SHP77 treated with DMSO at 0.1 percent for 48 hours (cell line): ENCODE data around the gene RASAL3.
A peak's percentile ranks its signal among the peaks of the same experiment; 100 is the strongest.

Source experiments
- DNase-seq: peaks from one replicate; lab custom pipeline; 2025; lab: John Stamatoyannopoulos, UW

Gene RASAL3

DNA sequence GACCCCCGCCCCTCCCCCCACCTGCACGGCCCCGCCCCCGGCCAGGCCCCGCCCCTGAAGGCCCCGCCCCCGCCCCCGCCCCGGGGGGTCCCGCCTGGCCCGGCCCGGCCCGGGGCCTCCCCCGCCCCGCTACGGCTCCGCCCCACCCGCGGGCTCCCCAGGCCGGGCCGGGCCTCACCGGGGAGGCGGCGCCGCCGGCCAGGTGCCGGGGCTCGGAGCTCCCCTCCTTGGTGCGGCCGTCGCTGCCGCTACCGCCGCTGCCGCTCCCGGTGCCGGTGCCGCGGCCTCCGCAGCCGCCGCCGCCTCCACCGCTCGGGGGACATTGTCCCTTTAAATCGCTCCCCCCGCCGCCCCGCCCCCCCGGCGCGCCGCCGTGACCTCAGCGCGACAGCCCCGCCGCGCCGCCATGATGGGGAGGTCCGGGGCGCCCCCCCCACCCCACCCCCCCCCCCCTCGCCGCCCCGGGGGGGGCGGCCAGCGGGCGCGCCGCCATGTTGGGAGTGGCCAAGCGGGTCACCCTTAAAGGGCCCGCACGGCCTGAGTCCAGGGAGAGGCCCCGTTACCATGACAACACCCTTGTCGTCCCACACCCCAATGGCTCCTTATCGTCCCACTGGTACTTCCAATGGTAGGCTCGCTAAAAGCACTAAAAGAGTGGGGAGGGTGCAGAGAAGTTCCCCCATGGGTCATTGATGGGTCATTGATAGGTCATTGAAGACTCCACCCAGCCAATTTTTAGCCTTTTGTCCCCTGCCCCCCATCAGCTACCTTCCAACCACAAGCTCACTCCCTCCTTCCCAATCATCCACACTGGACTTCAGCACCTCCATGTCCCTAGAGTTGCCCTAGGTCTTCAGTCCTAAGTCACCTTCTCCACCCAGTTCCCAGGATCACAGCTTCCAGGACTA is 14.5 kb downstream of the RASAL3 start, which contains the start of gene WIZ:
Gene WIZ, minus strand, starts transcription at position 337 of the 908 bp plus-strand sequence. CDS start 1,649 bp downstream, outside the sequence.
- peak; percentile 31 for DNase-seq

DNA sequence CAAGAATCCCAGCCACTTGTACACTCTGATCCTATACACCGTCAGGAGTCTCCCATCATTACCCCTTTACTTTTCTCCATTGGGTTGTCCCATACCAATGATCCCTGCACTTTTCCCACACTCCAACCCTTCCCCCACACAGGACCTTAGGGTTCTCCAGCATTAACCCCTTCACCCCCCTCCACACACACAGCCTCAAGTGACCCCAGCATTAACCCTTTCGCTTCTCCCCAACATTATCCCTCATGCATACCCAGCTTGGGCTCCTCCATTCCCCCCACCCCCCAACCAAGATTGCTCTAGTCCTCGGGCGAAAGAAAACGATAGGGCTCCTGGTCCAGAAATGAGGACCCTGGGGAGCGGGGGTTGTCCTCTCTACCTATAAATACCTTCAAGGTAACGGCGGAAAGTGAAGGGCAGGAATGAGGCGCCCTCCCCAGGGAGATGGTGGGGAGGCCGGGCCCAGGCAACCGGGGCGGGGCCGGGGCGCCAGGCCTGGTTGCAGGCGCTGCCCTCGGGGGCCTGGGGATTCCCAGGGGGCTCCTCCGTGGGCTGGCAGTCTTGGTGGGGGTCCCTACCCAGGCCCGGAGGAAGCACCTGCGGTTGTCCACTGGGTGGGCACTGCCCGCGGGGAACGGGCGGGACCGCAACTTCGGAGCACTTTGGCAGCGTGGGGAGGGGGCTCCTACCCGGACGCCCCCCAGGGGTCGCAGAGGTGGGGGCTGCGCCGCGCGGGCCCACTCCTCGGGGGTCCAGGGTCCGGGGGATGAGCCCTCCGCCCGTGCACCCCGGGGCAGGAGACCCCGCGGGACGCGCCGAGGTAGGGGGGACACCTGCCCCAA is 15.3 kb downstream of the RASAL3 start:
- DNase-seq, result no peak

DNA sequence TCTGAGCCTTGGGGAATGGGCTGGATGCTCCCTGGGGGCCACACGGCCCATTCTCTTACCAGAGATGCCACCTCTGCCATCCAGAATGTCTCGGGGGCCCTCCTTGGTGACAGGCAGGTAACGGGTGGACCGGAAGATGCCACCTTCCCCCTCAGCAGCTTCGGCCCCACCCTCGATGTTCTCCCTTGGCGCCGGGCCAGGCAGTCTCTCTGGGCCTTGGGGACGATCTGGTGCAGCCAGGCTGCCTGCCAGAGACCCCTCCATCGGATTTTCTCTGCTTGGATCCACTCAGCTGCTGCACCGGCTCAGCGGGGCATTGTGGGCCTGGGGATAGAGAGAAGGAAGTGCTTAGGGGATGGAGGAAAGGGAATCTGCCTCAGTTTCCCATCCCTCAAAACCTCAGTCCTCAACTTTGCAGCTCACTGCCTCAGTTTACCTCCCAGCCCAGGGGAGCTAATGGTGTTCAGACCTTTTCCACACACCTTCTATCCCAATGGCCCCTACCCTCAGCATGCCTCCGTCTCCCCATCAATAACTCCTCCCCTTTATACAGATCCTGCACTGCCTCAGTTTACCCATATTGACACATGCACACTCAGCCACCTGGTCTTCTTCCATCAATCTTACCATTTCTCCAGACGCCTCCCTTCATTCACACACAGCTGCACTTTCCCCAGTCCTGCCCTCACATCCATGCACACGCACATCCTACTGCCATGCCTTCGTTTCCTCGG is 16.1 kb downstream of the RASAL3 start:
- DNase-seq, result no peak

DNA sequence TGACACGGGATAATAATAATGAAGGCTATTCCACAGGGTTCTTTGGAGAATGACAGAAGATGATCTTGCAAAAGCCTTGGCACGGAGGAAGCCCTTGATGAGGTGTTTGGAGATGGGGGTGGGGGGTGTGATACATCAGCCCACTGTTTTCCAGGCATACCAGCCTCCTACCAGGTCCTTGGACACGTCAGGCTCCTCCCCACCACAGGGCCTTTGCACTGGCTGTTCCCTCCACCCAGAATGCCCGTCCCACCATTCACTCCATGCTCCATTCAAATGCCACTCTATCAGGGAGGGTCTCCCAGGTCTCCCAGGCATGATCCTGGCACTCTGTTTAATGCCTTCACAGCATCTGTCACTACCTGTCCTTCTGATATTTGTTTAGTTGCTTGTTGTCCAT is 17.3 kb downstream of the RASAL3 start:
- no peak for DNase-seq

DNA sequence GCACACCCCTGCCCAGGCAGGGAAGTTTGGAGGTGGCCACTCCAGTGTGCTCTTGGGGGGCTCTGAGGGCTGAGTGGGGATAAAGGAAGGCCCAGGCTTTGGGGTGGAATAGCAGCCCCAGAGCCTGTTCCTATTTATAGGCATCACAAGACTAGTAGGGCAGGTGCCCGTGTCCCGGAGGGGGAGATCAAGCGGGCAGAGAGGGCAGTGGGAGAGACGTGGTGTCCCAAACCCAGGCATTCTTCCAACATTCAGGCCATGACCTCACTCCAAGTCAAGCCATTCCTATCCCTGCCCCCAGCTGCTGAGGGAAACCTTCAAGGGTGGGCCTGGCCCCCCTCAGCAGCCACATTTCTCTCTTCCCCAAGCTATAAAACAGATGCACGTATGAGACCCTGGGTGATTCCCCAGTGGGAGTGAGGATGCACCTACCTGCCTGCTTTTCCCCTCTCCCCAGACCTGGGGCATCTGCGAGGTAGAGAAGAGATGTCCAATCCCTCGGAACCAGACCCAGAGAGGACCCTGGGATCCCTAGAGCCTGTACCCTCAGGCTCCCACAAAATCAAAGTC is 18.5 kb downstream of the RASAL3 start:
- no peak for DNase-seq

DNA sequence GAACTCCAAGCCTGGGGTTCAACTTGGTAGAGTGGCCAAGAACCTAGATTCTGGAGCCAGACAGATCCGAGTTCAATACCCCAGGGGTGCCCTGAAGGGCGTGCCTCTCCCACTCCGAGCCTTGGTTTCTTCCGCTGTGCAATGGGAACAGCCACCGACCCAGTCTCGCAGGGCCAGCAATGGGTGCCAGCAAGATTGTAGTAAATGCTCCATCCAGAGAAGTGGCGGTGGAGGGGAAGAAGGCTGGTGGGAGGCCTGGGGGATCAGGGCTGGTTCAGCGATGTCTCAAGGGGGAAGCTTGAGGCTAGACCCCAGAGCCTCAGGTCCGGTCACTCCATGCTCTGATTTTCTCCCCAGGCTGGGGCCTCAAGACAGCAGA is 19.1 kb downstream of the RASAL3 start:
- DNase-seq, result no peak

DNA sequence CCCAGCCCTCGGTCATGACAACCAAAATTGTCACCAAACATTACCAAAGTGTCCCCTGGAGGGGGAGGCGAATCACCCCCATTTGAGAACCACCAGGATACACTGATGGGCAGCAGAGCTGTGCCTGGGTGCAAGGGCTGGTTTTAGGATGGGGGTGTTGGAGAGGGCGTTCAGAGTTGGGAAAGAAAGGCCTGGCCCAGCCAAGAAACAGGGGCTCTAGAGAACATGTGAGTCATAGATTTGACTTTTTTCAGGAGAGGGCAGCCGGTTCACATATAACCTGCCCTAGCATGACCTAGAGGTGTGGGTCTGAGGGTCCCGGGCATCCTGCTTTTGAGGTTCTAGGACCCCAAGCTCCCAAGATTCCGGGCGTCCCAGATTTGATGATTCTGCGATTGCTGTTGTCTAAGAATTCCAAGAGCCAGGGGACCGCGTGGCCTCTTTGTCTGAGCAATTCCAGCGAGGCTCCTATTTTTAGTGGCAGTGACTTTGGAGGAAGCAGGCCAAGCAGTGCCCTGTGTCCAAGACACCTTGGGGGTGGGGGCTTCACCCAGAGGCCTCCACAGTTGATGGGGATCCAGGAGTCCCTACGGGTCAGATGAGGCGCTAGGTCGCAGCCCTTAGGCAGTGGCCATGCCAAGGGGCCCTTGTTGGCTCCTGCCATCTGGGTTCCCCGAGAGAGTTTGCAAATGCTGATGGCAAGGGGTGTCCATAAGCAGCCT is 19.7 kb downstream of the RASAL3 start:
- DNase-seq, result no peak

DNA sequence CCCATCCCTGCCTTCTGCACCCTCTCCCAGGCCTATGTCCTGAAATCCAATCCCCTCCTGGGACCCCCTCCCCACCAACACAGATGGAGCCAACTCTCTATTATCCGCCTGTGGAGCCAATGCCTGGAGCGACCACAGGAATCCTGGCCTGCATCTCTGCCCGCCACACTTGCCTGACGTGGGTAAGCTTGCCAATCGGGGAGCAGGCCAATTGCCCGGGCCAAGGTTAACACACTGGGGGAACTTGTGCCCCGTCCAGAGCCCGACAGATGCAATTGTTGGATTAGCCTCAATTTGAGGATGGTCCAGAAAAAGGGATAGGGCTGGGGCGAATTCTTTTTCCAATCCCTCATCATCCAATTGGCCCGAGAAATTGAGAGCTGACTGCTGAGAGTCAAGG is 20.5 kb downstream of the RASAL3 start:
- no peak for DNase-seq

DNA sequence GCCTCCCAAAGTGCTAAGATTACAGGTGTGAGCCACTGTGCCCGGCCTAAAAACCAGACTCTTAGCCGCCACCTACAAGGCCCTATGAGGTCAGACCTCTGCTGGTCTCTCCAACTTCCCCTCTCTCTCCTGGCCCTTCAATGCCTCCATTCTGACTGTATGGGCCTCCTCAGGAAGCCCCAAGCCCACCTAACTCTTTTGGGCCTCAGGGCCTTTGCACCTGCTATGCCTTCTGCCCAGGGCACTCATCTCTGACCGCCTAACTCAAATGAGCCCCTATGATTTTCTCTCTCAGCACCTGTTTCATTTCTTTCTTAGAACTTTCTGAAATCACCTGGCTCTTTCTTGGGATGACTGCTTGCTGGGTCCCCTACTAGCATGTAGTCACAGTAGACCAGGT is 21.0 kb downstream of the RASAL3 start:
- no peak for DNase-seq

DNA sequence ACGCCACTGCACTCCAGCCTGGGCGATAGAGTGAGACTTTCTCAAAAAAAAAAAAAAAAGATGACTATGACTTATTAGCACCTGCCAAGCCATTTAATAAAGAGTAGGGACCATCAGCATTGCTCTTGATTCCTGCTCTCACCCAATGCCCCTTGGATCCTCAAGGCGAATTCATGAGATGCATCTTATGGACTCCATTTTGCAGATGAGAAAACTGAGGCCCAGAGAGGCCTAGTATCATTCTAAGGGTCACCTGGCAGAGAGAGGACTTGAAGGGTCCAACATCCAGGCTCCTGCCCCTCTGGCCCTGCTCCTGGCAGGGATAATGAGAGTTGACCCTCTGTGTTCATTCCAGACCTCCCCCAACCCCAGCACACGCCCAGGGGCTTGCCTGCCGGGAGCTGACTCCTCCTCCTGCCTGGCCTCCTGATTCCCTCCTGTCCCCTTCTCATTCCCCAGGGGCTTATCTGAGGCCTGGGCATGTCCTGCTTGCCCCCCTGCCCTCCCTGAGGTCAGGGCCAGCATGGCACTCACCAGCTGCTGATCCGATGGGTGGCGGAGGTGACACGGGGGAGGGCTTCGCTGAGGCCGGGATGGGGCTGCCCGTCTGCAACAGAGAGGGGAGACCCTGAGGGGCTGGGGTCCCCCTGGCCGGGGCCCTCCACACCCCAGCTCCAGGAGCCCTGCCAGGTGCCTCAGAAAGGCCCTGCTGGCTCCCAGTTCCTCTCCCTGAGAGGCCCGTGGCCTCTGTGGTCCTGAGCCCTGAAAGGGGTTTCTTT is 22.0 kb downstream of the RASAL3 start:
- no peak for DNase-seq

DNA sequence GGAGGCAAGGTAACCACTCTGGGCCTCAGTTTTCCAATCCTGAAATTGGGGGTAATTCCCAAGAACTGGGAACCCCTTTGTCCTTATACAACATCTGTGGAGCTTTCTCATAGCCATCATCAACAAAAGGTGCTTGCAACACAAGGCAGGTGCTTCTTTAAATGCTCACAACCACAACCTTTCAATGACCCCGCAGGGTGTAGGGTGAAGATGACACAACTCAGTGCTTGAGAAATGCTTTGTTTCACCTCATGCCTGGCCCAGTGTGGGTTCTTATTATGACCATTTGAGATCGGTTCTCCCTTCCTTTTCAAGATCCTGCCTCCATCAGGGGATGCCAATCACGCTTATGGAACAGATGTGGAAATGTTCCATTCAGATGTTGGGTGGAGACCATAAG is 23.0 kb downstream of the RASAL3 start:
- DNase-seq, result no peak

DNA sequence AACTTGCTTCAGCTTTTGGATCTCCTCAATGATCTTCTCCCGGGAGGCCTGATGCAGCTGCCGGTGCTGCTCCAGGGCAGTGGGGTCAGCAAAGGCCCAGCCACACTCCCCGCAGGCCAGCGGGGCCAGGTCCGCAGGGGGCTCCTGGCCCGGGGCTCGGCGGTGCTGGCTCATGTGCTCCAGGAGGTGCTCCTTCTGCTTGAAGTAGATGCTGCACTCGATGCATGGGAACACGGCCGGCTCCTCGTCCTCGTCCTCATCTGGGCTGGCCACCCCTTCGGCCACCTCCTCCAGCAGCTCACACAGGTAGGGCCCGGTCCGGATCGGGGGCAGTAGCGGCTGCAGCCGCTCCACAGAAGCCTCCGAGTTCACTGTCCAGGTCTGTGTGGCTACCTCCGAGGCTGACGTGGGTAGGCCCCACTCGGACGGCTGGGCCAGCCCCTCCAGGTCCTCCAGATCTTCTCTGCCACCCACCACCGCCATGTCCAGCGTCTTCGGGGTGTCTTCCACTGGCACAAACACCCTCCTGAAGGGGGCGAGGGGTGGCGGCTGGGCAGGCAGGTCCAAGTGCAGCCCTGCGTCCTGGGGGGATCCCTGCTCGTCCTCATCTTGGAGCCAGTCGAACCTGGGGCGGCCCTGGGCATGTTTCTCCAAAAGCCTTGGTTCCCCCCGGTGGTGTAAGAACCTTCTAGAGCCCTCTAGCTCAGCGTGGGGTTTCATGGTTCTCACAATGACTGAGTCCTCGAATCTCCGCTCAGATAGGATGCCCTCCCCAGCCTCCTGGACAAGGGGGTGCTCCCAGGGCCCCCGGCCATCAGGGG is 24.3 kb downstream of the RASAL3 start:
- no peak for DNase-seq

DNA sequence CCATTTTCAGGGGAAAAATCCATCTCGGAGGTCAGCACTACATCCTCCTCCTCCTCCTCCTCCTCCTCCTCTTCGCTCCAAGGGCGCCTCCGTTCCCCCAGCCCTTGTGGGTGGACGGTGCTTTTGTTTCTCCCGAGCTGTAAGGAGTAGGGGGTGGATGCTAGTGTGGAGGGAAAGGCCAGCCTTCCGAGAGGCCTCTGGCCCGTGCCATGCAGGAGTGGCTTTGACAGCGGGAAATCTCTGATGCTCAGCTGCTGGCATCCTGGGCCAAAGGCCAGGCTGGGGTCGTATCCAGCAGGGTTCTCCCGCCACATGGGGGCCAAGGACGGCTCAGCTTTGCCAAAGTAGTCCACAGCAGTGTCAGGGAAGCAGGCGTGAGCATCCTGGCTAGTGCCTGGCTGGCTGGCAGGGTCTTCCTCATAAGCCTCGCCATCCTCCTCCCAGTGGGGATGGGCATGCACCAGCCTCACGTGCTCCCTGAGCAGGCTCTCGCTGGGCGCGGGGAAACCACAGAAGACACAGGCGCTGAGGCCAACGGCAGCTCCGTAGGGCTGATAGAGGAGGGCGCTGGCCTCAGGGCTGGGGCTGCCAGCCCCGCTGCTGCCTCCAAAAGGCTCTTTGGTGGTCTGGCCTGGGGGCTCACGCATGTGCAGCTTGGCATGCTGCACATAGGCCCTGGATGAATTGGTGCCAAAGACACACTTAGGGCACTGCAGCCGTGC is 25.1 kb downstream of the RASAL3 start:
- no peak for DNase-seq

DNA sequence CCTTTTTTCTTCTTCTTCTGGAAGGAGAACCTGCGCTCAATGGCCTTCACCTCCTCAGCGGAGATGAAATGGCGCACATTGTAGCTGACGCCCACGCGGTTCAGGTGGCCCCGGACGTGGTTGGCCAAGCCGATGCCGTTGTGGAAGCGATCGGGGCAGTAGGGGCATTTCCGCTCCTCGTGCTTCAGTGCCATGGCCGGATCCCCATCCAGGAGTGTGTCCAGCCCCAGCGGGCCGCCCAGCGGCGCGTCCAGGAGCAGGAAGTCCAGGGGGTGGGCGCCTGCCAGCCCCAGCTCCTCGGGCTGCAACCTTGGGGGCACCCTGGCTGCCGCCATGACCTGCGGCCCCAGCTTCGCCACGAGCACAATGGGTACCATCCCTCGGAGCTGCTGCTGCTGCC is 25.8 kb downstream of the RASAL3 start:
- no peak for DNase-seq

DNA sequence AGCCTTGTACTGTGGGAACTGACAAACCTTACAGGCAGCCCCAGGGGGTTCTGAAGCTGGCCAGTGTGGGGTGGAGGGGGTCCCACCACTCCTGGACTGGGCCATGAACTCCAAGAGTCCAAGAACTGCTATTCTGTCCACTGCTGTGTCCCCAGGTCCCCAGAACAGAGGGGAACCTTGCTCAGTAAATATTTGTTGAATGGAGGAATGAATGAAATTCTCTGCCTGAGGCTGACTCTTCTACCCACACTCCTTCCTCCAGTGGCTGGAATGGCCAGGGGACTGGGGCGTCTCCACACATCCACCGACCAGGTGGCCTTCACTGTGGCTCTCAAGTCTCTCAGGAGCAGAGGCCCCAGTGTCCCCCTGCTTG is 26.2 kb downstream of the RASAL3 start:
- DNase-seq, result no peak

DNA sequence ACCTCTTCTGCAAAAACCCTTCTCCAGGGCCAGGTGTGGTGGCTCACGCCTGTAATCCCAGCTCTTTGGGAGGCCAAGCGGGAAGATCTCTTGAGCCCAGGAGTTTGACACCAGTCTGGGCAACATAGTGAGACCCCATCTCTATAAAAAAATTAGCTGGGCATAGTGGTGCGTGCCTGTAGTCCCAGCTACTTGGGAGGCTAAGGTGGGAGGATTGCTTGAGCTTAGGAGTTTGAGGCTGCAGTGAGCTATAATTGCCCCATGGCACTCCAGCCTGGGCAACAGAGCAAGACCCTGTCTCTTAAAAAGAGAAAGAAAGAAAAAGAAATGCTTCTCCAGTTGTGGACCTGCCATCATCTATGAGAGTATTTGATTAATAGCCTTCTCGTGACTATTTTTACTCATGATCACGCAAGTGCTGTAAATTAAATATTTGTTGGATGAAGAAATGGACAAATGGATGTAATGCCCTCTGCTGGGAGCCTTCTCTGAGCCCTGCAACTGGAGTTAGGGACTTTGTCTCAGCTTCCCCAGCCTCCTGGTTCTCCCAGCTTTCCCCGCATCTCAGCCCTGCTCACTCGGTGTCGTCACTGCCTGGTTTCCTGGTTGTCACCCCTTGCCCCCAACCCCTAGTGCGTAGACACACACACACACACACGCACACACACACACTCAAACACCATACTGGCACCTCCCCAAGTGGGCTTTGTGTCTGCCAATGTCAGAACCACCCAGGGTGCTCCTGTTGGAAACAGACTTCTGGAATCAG is 26.8 kb downstream of the RASAL3 start:
- DNase-seq, result no peak

DNA sequence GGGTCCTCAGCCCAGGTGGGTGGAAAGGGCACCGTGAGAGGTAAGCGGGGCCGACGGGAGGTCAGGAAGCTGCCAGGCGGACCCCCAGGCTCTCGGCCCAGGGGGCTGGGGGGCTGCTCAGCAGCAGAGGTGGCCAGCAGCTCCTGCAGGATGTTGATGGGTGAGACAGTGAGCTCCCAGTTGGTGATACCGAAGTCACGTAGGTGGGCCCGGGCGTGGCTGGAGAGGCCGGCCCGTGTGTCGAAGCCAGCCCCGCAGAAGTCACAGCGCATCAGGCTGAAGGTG is 27.6 kb downstream of the RASAL3 start:
- no peak for DNase-seq

DNA sequence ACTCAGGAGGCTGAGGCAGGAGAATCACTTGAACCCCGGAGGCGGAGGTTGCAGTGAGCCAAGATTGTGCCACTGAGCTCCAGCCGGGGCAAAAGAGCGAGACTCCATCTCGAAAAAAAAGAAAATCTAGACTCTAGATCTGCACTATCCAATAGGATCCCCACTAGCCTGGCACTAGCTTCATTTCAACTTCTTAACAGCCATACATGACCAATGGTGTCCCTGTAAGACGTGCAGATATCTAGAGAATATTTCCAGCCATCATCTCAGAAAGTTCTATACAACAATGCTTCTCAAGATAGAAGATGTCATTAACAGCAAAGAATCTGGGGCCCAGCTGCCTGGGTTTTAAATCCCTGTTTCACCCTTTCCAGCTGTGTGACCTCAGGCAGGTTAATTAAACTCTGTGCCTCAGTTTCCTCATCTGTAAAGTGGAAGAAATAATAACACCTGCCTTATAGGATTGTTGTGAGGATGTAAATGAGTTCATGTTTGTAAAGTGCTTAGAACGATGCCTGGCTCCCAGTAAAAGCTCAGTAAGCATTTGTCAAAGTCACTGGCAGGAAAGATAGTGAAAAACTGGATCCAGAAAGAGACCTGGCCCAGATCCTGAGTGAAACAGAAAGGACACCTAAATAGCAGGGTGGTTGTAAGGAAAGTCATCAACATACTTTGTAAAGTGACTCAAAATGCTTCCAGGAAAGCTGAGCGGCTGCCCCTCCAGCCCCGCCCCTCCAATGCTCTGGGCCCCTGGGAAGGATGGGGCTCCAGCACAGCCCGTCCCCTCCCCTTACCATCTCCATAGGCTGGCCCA is 28.1 kb downstream of the RASAL3 start:
- no peak for DNase-seq
